Esophagus muscularis mucosa (tissue), 4 donors: Measurements from ENCODE around the gene RPRD2. TPM values are rescaled to one million over a fixed set of nuclear protein-coding genes. Genes with fewer than 3 reads are reported as not detected.

Experiments used
- DNase-seq: peaks from one replicate; pipeline ENCODE4 v3.0.0-alpha.2; 2017; ENCODE audit errors: extremely low spot score
- H3K27ac ChIP-seq, 4 donors: fragments of 200-600 bp; sonication (generic); replicated peaks in 1 of 4; 1 replicate in 3 of 4; 2 replicates in 1 of 4; pipeline ENCODE4 v1.5.1; 2016 to 2019; ENCODE audit warnings: mild to moderate bottlenecking in 1 of 4
- H3K27me3 ChIP-seq, 4 donors: fragments of 200-600 bp; sonication (generic); one replicate each; pipeline versions ENCODE4 v1.5.1 to v1.6.0; 2016 to 2019
- H3K36me3 ChIP-seq, 4 donors: fragments of 200-600 bp; sonication (generic); one replicate each; pipeline ENCODE4 v1.5.1; 2016 to 2019
- H3K4me1 ChIP-seq, 4 donors: fragments of 200-600 bp; sonication (generic); one replicate each; pipeline ENCODE4 v1.5.1; 2016 to 2019
- H3K4me3 ChIP-seq, 4 donors: fragments of 200-600 bp; sonication (generic); 1 replicate in 2 of 4; 2 replicates in 2 of 4; pipeline ENCODE4 v1.5.1; 2016 to 2019; ENCODE audit warnings: mild to moderate bottlenecking in 4 of 4, moderate library complexity in 1 of 4
- H3K9me3 ChIP-seq, 4 donors: fragments of 200-600 bp; sonication (generic); 1 replicate in 3 of 4; 2 replicates in 1 of 4; pipeline ENCODE4 v1.5.1; 2016 to 2019
- CTCF ChIP-seq, 3 experiments: fragments of 200-600 bp in 2 of 3; fragments of 450-650 bp in 1 of 3; sonication (generic) in 2 of 3; IDR thresholded peaks; one replicate each; pipeline ENCODE4 v1.5.1; 2017 to 2019; ENCODE audit warnings: antibody characterized with exemption in 3 of 3, mild to moderate bottlenecking in 2 of 3, moderate library complexity in 1 of 3
- EP300 ChIP-seq: sonication (generic); formaldehyde crosslinking; IDR thresholded peaks from one replicate; pipeline ENCODE4 v1.6.1; 2017; ENCODE audit warnings: antibody characterized with exemption
- POLR2A ChIP-seq: fragments of 450-650 bp; IDR thresholded peaks from one replicate; pipeline ENCODE4 v1.6.1; 2017; ENCODE audit warnings: antibody characterized with exemption, moderate library complexity, mild to moderate bottlenecking, low read depth
- POLR2AphosphoS5 ChIP-seq, 2 donors: sonication (generic); formaldehyde crosslinking; IDR thresholded peaks; one replicate each; pipeline ENCODE4 v1.6.1; 2017; ENCODE audit warnings: antibody characterized with exemption in 2 of 2
- WGBS: methylation state at CpG from one replicate; pipeline ENCODE4 v1.1.5; 2018; 5-methylcytosine and 5-hydroxymethylcytosine counted together
- intact Hi-C: fragments of 100-400 bp; cut with DNase I; formaldehyde crosslinking; loops from one replicate; pipeline ENCODE4 v1.15.1; 2023
- total RNA-seq, 4 donors: library from RNA; depleted of rRNA; stranded (reverse); fragments of >200 nt; gene quantifications; one replicate each; pipeline versions ENCODE4 v1.1.0 to v1.2.1, GENCODE V29; 2016

Gene RPRD2
- total RNA-seq, 4 donors from 2014 or later = 20.0 to 27.9 (median 24.8) TPM

- H3K36me3 ChIP-seq = peaks cover 19 to 34% (median 31%) of the 10 kb centered on the region in 4 donors
- intact Hi-C loops = loop anchor here (5.0 kb wide), 1 partner anchor 37 kb away; no protein-coding TSS in a partner anchor
- H3K27ac ChIP-seq = no peak overlapping the region
- H3K27me3 ChIP-seq = no peaks in the 10 kb centered on the region
- WGBS = 76% methylated on average over 4 of the region's 4 CpGs
- H3K9me3 ChIP-seq = no peaks in the 10 kb centered on the region
- H3K4me3 ChIP-seq = no peak overlapping the region
- TF ChIP-seq CTCF (IDR thresholded peaks at IDR 0.05) = no peak
- no peak for TF ChIP-seq POLR2AphosphoS5 (IDR thresholded peaks at IDR 0.05)
- no peak for TF ChIP-seq POLR2A
- no peak for TF ChIP-seq EP300
- H3K4me1 ChIP-seq = peaks cover 0 to 17% (median 15%) of the 10 kb centered on the region in 4 donors
- no peak for DNase-seq
These were observed 110.9 kb downstream of the RPRD2 start for GRCh38 chr1:150474869-150475268.

GRCh38 chr1:150476754-150477153, 112.8 kb downstream of the RPRD2 start:
- intact Hi-C loops = no loop called here
- TF ChIP-seq CTCF (IDR thresholded peaks at IDR 0.05) = no peak
- TF ChIP-seq EP300 = no peak
- TF ChIP-seq POLR2AphosphoS5 (IDR thresholded peaks at IDR 0.05) = no peak
- no peak for TF ChIP-seq POLR2A

GRCh38 chr1:150477320-150477719, 113.4 kb downstream of the RPRD2 start:
- Histone ChIP-seq H3K4me3 (no peak overlapping the region), H3K36me3 (peaks cover 0 to 9% (median 9%) of the 10 kb centered on the region in 4 donors), H3K9me3 (no peaks in the 10 kb centered on the region), H3K27me3 (no peaks in the 10 kb centered on the region), H3K4me1 (peaks cover 0 to 16% (median 6%) of the 10 kb centered on the region in 4 donors), H3K27ac (no peak overlapping the region)
- no peak for DNase-seq
- TF ChIP-seq POLR2A (no peak), POLR2AphosphoS5 (IDR thresholded peaks at IDR 0.05) (no peak), EP300 (no peak), CTCF (IDR thresholded peaks at IDR 0.05) (no peak)
- 100% methylated on average over 1 of the region's 1 CpG for WGBS
- intact Hi-C loops = no loop called here

More at GRCh38 chr1:150476754-150477153, 112.8 kb downstream of the RPRD2 start:
- Histone ChIP-seq H3K9me3 (no peaks in the 10 kb centered on the region), H3K27me3 (no peaks in the 10 kb centered on the region), H3K4me1 (peaks cover 0 to 16% (median 6%) of the 10 kb centered on the region in 4 donors), H3K27ac (no peak overlapping the region), H3K4me3 (no peak overlapping the region), H3K36me3 (peaks cover 5 to 15% (median 14%) of the 10 kb centered on the region in 4 donors)
- DNase-seq = no peak
- 63% methylated on average over 3 of the region's 3 CpGs for WGBS

- no peak for TF ChIP-seq CTCF (IDR thresholded peaks at IDR 0.05)
- no peak for TF ChIP-seq POLR2AphosphoS5 (IDR thresholded peaks at IDR 0.05)
- no peak for TF ChIP-seq EP300
- no peak for TF ChIP-seq POLR2A
- no peak overlapping the region for H3K4me3 ChIP-seq
- H3K27me3 ChIP-seq = no peaks in the 10 kb centered on the region
- intact Hi-C loops = no loop called here
- no peaks in the 10 kb centered on the region for H3K9me3 ChIP-seq
- WGBS = 51% methylated on average over 4 of the region's 4 CpGs
- DNase-seq = no peak
- peaks cover 0 to 5% (median 4%) of the 10 kb centered on the region in 4 donors for H3K36me3 ChIP-seq
- peaks cover 0 to 16% (median 6%) of the 10 kb centered on the region in 4 donors for H3K4me1 ChIP-seq
- no peak overlapping the region for H3K27ac ChIP-seq
These were observed 113.8 kb downstream of the RPRD2 start for GRCh38 chr1:150477733-150478132.

- WGBS = 81% methylated on average over 4 of the region's 4 CpGs
- no peak for TF ChIP-seq POLR2AphosphoS5 (IDR thresholded peaks at IDR 0.05)
- TF ChIP-seq EP300 = no peak
- no peak for TF ChIP-seq POLR2A
- intact Hi-C loops = no loop called here
- H3K27me3 ChIP-seq = no peaks in the 10 kb centered on the region
- H3K27ac ChIP-seq = no peak overlapping the region
- H3K4me3 ChIP-seq = no peak overlapping the region
- no peaks in the 10 kb centered on the region for H3K9me3 ChIP-seq
- peaks cover 0 to 11% (median 6%) of the 10 kb centered on the region in 4 donors for H3K4me1 ChIP-seq
- no peaks in the 10 kb centered on the region for H3K36me3 ChIP-seq
- DNase-seq = no peak
These were observed 115.4 kb downstream of the RPRD2 start for GRCh38 chr1:150479370-150479769.
